MM.1S (cell line): ENCODE data around the gene CHAC2.

ENCODE experiments used
- DNase-seq: peaks from one replicate; pipeline ENCODE4 v3.0.0-alpha.2; 2015
- H2AFZ ChIP-seq: fragments of 300-600 bp; sonication (generic); 2 replicates; pipeline ENCODE4 v1.6.0; 2016; ENCODE audit warnings: antibody characterized with exemption, low read length
- H3F3A ChIP-seq: fragments of 300-600 bp; sonication (generic); 2 replicates; pipeline ENCODE4 v1.6.1; 2016; ENCODE audit warnings: mild to moderate bottlenecking, antibody characterized with exemption, low read length, moderate library complexity, mixed read lengths; ENCODE audit not compliant: insufficient read depth
- H3K27ac ChIP-seq: fragments of 300-600 bp; sonication (generic); 2 replicates; pipeline ENCODE4 v1.5.1; 2016; ENCODE audit warnings: mild to moderate bottlenecking, low read length
- H3K27me3 ChIP-seq: fragments of 300-600 bp; sonication (generic); replicated peaks from 2 replicates; pipeline ENCODE4 v1.6.0; 2016; ENCODE audit warnings: low read length; ENCODE audit not compliant: insufficient read depth
- H3K36me3 ChIP-seq: fragments of 300-600 bp; sonication (generic); replicated peaks from 2 replicates; pipeline ENCODE4 v1.6.1; 2016; ENCODE audit warnings: mild to moderate bottlenecking, low read length, mixed read lengths; ENCODE audit not compliant: insufficient read depth
- H3K4me1 ChIP-seq: fragments of 300-600 bp; sonication (generic); 2 replicates; pipeline ENCODE4 v1.6.1; 2016; ENCODE audit warnings: low read length, mixed read lengths
- H3K4me2 ChIP-seq: fragments of 300-600 bp; sonication (generic); 2 replicates; pipeline ENCODE4 v1.6.0; 2016; ENCODE audit warnings: low read depth, low read length
- H3K4me3 ChIP-seq: fragments of 300-600 bp; sonication (generic); 2 replicates; pipeline ENCODE4 v1.5.1; 2016; ENCODE audit warnings: low read length, mixed read lengths
- H3K79me2 ChIP-seq: fragments of 300-600 bp; sonication (generic); 2 replicates; pipeline ENCODE4 v1.6.1; 2016; ENCODE audit warnings: mixed run types, low read length, mixed read lengths
- H3K9ac ChIP-seq: fragments of 300-600 bp; sonication (generic); 2 replicates; pipeline ENCODE4 v1.6.1; 2016; ENCODE audit warnings: low read length, mixed read lengths
- H3K9me2 ChIP-seq: fragments of 300-600 bp; sonication (generic); replicated peaks from 2 replicates; pipeline ENCODE4 v1.6.1; 2016; ENCODE audit warnings: mild to moderate bottlenecking, low read length, mixed read lengths; ENCODE audit not compliant: insufficient read depth
- H3K9me3 ChIP-seq: fragments of 300-600 bp; sonication (generic); replicated peaks from 2 replicates; pipeline ENCODE4 v1.6.1; 2016; ENCODE audit warnings: mild to moderate bottlenecking, low read length, mixed read lengths; ENCODE audit not compliant: insufficient read depth
- H4K20me1 ChIP-seq: fragments of 300-600 bp; sonication (generic); 2 replicates; pipeline ENCODE4 v1.6.1; 2016; ENCODE audit warnings: mild to moderate bottlenecking, low read length, moderate library complexity, mixed read lengths; ENCODE audit not compliant: insufficient read depth
- CTCF ChIP-seq: fragments of 300-600 bp; sonication (generic); IDR thresholded peaks from 2 replicates; pipeline ENCODE4 v1.5.1; 2016; ENCODE audit warnings: antibody characterized with exemption, low read length, mixed read lengths
- EZH2 ChIP-seq: fragments of 300-600 bp; sonication (generic); optimal IDR thresholded peaks from 2 replicates; pipeline ENCODE3; 2017; ENCODE audit warnings: low read depth, mild to moderate bottlenecking, antibody characterized with exemption, low read length, mixed read lengths
- EZH2phosphoT487 ChIP-seq: fragments of 300-600 bp; sonication (generic); IDR thresholded peaks from 2 replicates; pipeline ENCODE4 v1.6.1; 2018; ENCODE audit warnings: antibody characterized with exemption, low read length

Gene CHAC2

GRCh38 chr2:53727921-53728320, 39.7 kb upstream of the CHAC2 start:
- no peaks in the 10 kb centered on the region for H3F3A ChIP-seq
- no peaks in the 10 kb centered on the region for H4K20me1 ChIP-seq
- TF ChIP-seq CTCF (no peak), EZH2phosphoT487 (no peak), EZH2 (no peak)
- no peak for DNase-seq
- 0 out of 2 replicates have a peak, but pooled peaks cover 13% of the 10 kb centered on the region for H3K4me1 ChIP-seq
- H3K27ac ChIP-seq: no peak overlapping the region
- H3K9ac ChIP-seq: no peak overlapping the region
- H3K36me3 ChIP-seq: no peaks in the 10 kb centered on the region
- H3K4me3 ChIP-seq: no peak overlapping the region
- no peaks in the 10 kb centered on the region for H3K9me3 ChIP-seq
- H3K4me2 ChIP-seq: no peak overlapping the region
- H3K27me3 ChIP-seq: no peaks in the 10 kb centered on the region
- H3K9me2 ChIP-seq: no peaks in the 10 kb centered on the region
- no peaks in the 10 kb centered on the region for H3K79me2 ChIP-seq
- no peak overlapping the region for H2AFZ ChIP-seq

- Histone ChIP-seq H3K9ac (no peak overlapping the region), H3K9me3 (no peaks in the 10 kb centered on the region), H3K9me2 (no peaks in the 10 kb centered on the region), H3K4me1 (0 out of 2 replicates have a peak, but pooled peaks cover 13% of the 10 kb centered on the region), H3K27ac (no peak overlapping the region), H4K20me1 (no peaks in the 10 kb centered on the region), H3K4me2 (0 out of 2 replicates have a peak overlapping the region, but pooled peaks have one; percentile 14), H3F3A (no peaks in the 10 kb centered on the region), H3K27me3 (no peaks in the 10 kb centered on the region), H3K79me2 (no peaks in the 10 kb centered on the region), H3K4me3 (no peak overlapping the region), H3K36me3 (no peaks in the 10 kb centered on the region), H2AFZ (no peak overlapping the region)
- no peak for DNase-seq
- no peak for TF ChIP-seq EZH2phosphoT487
Measured at GRCh38 chr2:53729143-53729762, 38.4 kb upstream of the CHAC2 start.

- H3K27ac ChIP-seq: no peak overlapping the region
- no peaks in the 10 kb centered on the region for H3K79me2 ChIP-seq
- no peaks in the 10 kb centered on the region for H4K20me1 ChIP-seq
- H3K27me3 ChIP-seq: no peaks in the 10 kb centered on the region
- no peak overlapping the region for H3K4me2 ChIP-seq
- no peak overlapping the region for H2AFZ ChIP-seq
- TF ChIP-seq EZH2phosphoT487 (no peak), EZH2 (no peak), CTCF (no peak)
- H3K36me3 ChIP-seq: no peaks in the 10 kb centered on the region
- H3K9ac ChIP-seq: no peak overlapping the region
- H3K4me3 ChIP-seq: no peak overlapping the region
- peaks cover 1% of the 10 kb centered on the region for H3K4me1 ChIP-seq
- no peak for DNase-seq
- no peaks in the 10 kb centered on the region for H3F3A ChIP-seq
- no peaks in the 10 kb centered on the region for H3K9me3 ChIP-seq
- H3K9me2 ChIP-seq: no peaks in the 10 kb centered on the region
Measured at GRCh38 chr2:53737091-53737490, 30.5 kb upstream of the CHAC2 start.

- Histone ChIP-seq H3K27ac (no peak overlapping the region), H3K79me2 (no peaks in the 10 kb centered on the region), H3K27me3 (no peaks in the 10 kb centered on the region), H3F3A (no peaks in the 10 kb centered on the region), H3K9ac (no peak overlapping the region), H3K9me2 (no peaks in the 10 kb centered on the region), H3K4me2 (no peak overlapping the region), H3K9me3 (no peaks in the 10 kb centered on the region), H3K36me3 (no peaks in the 10 kb centered on the region), H3K4me1 (peaks cover 7% of the 10 kb centered on the region), H4K20me1 (no peaks in the 10 kb centered on the region), H3K4me3 (no peak overlapping the region), H2AFZ (no peak overlapping the region)
- DNase-seq: no peak
- TF ChIP-seq CTCF (no peak), EZH2phosphoT487 (no peak), EZH2 (no peak)
Measured at GRCh38 chr2:53739032-53739431, 28.6 kb upstream of the CHAC2 start.
